HG03565 (cell line): ENCODE measurements around the gene UGT8.
A peak's percentile ranks its signal among the peaks of the same experiment; 100 is the strongest.
"Not testable (repeated sequence)": the region's sequence is repeated elsewhere in the genome, so short reads cannot be mapped to it uniquely, and the experiment has no call there.

Experiments
- ATAC-seq: cut with Tn5 transposase; IDR thresholded peaks from one replicate; pipeline ENCODE4 v1.9.1; 2021; ENCODE audit warnings: mild to moderate bottlenecking, moderate library complexity; ENCODE audit not compliant: unreplicated experiment

UGT8 gene

GRCh38 chr4:114598191-114599121 is at the start of gene UGT8:
Gene UGT8, plus strand, starts transcription at chr4:114598807. Its CDS starts 24,074 bp downstream, at chr4:114622881.
- peak; percentile 33 for ATAC-seq

GRCh38 chr4:114549638-114550037 is 49.0 kb upstream of the UGT8 start:
- ATAC-seq: no peak

GRCh38 chr4:114558446-114559020 is 40.1 kb upstream of the UGT8 start:
- no peak for ATAC-seq

GRCh38 chr4:114561590-114561989 is 37.0 kb upstream of the UGT8 start:
- no peak for ATAC-seq

- ATAC-seq: no peak
Measured at GRCh38 chr4:114562176-114562904, 36.3 kb upstream of the UGT8 start.

- ATAC-seq: no peak
Measured at GRCh38 chr4:114563536-114564315, 34.9 kb upstream of the UGT8 start.

- no peak for ATAC-seq
Measured at GRCh38 chr4:114577386-114577785, 21.2 kb upstream of the UGT8 start.

- ATAC-seq: no peak
Measured at GRCh38 chr4:114582621-114583020, 16.0 kb upstream of the UGT8 start.

GRCh38 chr4:114588305-114588704 is 10.3 kb upstream of the UGT8 start:
- ATAC-seq: no peak

- ATAC-seq: not testable (repeated sequence)
Measured at GRCh38 chr4:114590360-114590759, 8.2 kb upstream of the UGT8 start.

- ATAC-seq: no peak
Measured at GRCh38 chr4:114593526-114593925, 5.1 kb upstream of the UGT8 start.

GRCh38 chr4:114595207-114595606 is 3.4 kb upstream of the UGT8 start:
- no peak for ATAC-seq

- ATAC-seq: no peak
Measured at GRCh38 chr4:114595921-114596320, 2.7 kb upstream of the UGT8 start.

GRCh38 chr4:114597410-114598115 is 1.0 kb upstream of the UGT8 start:
- ATAC-seq: no peak

GRCh38 chr4:114599231-114599902 is 760 bp downstream of the UGT8 start:
- no peak for ATAC-seq

- no peak for ATAC-seq
Measured at GRCh38 chr4:114599903-114600552, 1.4 kb downstream of the UGT8 start.

- ATAC-seq: no peak
Measured at GRCh38 chr4:114600672-114601071, 2.1 kb downstream of the UGT8 start.

- ATAC-seq: peak; percentile 27
Measured at GRCh38 chr4:114601304-114602052, 2.9 kb downstream of the UGT8 start.
